NT2/D1 (cell line): Measurements from ENCODE around the gene WWTR1.

Source experiments
- SUZ12 ChIP-seq: IDR thresholded peaks from 2 replicates; pipeline ENCODE4 v1.6.1; 2011; ENCODE audit not compliant: insufficient read length, insufficient read depth; ENCODE audit errors: extremely low read depth
- YY1 ChIP-seq: IDR thresholded peaks from 2 replicates; pipeline ENCODE4 v1.6.1; 2011; ENCODE audit not compliant: insufficient read length, insufficient read depth
- ZNF274 ChIP-seq: IDR thresholded peaks from 2 replicates; pipeline ENCODE4 v1.6.1; 2011; ENCODE audit warnings: mild to moderate bottlenecking, low read depth, low read length

DNA sequence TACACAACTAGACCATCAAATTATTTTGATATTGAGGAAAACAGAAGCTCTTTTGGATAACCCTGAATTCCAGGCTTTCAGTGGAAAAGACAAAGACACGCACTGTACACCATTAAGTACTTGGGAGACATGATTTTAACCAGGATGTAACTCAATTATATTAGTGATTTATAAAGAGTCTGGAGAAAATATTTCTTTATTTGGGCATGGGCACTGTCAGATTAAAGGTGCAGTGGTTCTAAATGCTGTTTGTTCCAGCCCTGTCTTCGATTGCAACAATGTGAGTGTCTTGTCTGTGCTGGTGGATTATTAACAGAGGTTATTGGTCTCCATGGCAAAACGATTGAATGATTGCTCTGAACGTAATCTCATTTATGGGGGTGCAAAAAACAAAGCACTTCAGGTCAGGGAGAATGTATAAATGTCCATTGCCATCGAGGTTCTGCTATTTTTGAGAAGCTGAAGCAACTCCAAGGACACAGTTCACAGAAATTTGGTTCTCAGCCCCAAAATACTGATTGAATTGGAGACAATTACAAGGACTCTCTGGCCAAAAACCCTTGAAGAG lies 183.5 kb downstream of the WWTR1 start, which contains the start of gene TM4SF4:
- no peak for TF ChIP-seq SUZ12
- no peak for TF ChIP-seq YY1
- no peak for TF ChIP-seq ZNF274
